Keratinocyte (primary cell): ENCODE results near the gene CD59.
"Not testable (repeated sequence)": the region's sequence is repeated elsewhere in the genome, so short reads cannot be mapped to it uniquely, and the experiment has no call there.

ENCODE experiments used
- EZH2 ChIP-seq: IDR thresholded peaks from one replicate; pipeline ENCODE4 v1.6.1; 2012; ENCODE audit warnings: inconsistent platforms, mild to moderate bottlenecking, low read length, moderate library complexity
- TF ChIP-seq, protein P1 (sequence below), 3 experiments: IDR thresholded peaks in 1 of 3; conservative IDR thresholded peaks in 1 of 3; optimal IDR thresholded peaks in 1 of 3; 2 replicates in 2 of 3; 3 replicates in 1 of 3; pipeline versions ENCODE3 to v1.5.1; 2011; ENCODE audit warnings: low read length in 3 of 3, mild to moderate bottlenecking in 3 of 3, moderate library complexity in 2 of 3, control low read depth in 1 of 3, inconsistent platforms in 1 of 3; ENCODE audit not compliant: insufficient read depth in 2 of 3; ENCODE audit errors: extremely low read depth in 1 of 3

DNA sequence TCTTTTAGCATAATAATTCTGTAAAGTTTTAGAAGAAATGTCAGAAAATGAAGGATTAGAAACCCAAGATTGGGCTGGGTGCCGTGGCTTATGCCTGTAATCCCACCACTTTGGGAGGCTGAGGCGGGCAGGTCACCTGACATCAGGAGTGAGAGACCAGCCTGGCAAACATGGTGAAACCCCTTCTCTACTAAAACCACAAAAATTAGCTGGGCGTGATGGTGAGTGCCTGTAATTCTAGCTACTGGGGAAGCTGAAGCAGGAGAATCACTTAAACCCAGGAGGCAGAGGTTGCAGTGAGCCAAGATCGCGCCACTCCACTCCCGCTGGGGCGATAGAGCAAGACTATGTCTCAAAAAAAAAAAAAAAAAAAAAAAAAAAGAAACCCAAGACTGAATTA is 74.7 kb downstream of the CD59 start:
- TF ChIP-seq, protein P1, sequence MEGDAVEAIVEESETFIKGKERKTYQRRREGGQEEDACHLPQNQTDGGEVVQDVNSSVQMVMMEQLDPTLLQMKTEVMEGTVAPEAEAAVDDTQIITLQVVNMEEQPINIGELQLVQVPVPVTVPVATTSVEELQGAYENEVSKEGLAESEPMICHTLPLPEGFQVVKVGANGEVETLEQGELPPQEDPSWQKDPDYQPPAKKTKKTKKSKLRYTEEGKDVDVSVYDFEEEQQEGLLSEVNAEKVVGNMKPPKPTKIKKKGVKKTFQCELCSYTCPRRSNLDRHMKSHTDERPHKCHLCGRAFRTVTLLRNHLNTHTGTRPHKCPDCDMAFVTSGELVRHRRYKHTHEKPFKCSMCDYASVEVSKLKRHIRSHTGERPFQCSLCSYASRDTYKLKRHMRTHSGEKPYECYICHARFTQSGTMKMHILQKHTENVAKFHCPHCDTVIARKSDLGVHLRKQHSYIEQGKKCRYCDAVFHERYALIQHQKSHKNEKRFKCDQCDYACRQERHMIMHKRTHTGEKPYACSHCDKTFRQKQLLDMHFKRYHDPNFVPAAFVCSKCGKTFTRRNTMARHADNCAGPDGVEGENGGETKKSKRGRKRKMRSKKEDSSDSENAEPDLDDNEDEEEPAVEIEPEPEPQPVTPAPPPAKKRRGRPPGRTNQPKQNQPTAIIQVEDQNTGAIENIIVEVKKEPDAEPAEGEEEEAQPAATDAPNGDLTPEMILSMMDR (optimal IDR thresholded peaks at IDR 0.05 in 1 of 3, IDR thresholded peaks at IDR 0.05 in 1 of 3, conservative IDR thresholded peaks at IDR 0.05 in 1 of 3; ENCODE audit: extremely low read depth in 1 of 3, insufficient read depth in 2 of 3, low read length in 3 of 3) = not testable (repeated sequence)
- TF ChIP-seq EZH2 = not testable (repeated sequence)
